IPS-15b (cell line): ENCODE measurements around the gene ASAH2.
"Not testable (repeated sequence)": the region's sequence is repeated elsewhere in the genome, so short reads cannot be mapped to it uniquely, and the experiment has no call there.

ENCODE experiments used
- H3K27me3 ChIP-seq: one replicate; pipeline ENCODE4 v1.6.1; 2013; ENCODE audit warnings: low read length; ENCODE audit not compliant: control insufficient read depth, insufficient read depth
- H3K36me3 ChIP-seq: one replicate; pipeline ENCODE4 v1.6.1; 2013; ENCODE audit warnings: low read length; ENCODE audit not compliant: control insufficient read depth, insufficient read depth
- H3K4me1 ChIP-seq: one replicate; pipeline ENCODE4 v1.6.1; 2013; ENCODE audit warnings: mild to moderate bottlenecking, low read length; ENCODE audit not compliant: control insufficient read depth, insufficient read depth
- H3K4me3 ChIP-seq: one replicate; pipeline ENCODE4 v1.5.1; 2013; ENCODE audit warnings: low read depth, low read length
- H3K9ac ChIP-seq: one replicate; pipeline ENCODE4 v1.6.1; 2013; ENCODE audit warnings: low read depth, mild to moderate bottlenecking, low read length
- H3K9me3 ChIP-seq: one replicate; pipeline ENCODE4 v1.6.1; 2013; ENCODE audit warnings: mild to moderate bottlenecking, low read length; ENCODE audit not compliant: control insufficient read depth, insufficient read depth

The ASAH2 gene

DNA sequence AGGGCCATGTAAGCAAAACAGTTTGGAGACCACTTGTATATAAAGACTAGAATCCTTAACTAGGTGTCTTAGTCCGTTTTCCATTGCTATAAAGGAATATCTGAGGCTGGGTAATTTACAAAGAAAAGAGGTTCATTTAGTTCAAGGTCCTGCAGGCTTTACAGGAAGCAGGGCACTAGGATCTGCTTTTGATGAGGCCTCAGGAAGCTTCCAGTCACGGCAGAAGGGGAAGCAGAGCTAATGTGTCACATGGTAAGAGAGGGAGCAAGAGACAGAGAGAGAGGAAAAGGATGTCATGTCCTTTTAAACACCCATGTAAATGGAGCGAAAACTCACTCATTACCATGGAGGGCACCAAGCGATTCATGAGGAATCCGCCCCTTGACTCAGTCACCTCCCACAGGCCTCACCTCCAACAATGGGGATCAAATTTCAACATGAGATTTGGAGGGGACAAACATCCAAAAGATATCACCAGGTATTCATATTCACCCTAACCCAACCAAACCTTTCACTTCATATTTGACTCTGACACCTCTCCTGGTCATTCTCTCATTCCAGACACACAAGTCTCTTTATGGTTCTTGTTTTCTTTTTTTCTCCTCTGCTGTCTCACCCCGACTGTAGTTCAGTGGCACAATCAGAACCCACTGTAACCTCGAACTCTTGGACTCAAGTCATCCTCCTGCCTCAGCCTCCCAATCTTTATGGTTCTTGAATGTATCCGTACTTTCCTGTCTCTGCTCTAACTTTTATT, 30.1 kb upstream of the ASAH2 start:
- no peaks in the 10 kb centered on the region for H3K36me3 ChIP-seq
- H3K27me3 ChIP-seq, result no peaks in the 10 kb centered on the region
- no peak overlapping the region for H3K4me3 ChIP-seq
- no peaks in the 10 kb centered on the region for H3K4me1 ChIP-seq
- no peaks in the 10 kb centered on the region for H3K9me3 ChIP-seq
- no peak overlapping the region for H3K9ac ChIP-seq

DNA sequence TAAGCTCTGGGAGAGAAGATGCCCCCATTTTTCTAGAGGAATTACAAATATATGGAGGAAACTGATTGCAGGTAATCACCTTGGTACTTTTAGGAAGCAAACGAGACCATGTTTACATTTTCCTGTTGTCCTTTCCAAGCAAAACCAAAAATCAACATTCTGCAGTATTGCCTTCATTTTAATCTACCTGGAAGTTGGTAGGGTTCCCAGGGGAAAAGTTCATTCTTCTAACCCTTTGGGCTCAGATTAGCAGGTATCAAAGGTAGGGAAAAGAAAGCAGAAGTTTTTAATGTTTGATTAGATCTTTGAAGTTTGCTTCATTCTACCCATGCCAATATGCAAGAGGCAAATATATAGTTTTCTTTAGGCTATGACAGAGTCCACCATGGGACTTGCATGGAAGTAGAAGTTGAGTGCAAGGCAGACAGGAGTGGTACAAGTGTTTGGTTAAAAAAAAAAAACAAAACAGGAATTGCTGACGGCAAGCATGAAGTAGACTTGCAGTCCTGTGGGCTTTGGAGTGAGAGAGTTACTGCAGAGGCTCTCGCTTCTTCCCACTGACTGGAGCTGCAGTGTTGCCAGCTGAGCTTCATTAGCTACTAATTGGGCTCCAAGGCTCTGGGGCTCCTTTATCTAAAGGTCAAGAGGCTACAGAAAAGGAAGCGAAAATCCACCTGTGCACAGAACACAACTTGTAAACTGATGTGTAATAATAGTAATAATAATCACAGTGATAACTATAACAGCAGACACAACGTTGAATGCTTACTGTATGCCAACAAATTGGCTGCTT, 28.9 kb upstream of the ASAH2 start:
- no peaks in the 10 kb centered on the region for H3K4me1 ChIP-seq
- H3K4me3 ChIP-seq, result no peak overlapping the region
- no peak overlapping the region for H3K9ac ChIP-seq
- H3K27me3 ChIP-seq, result no peaks in the 10 kb centered on the region
- H3K36me3 ChIP-seq, result no peaks in the 10 kb centered on the region
- no peaks in the 10 kb centered on the region for H3K9me3 ChIP-seq

DNA sequence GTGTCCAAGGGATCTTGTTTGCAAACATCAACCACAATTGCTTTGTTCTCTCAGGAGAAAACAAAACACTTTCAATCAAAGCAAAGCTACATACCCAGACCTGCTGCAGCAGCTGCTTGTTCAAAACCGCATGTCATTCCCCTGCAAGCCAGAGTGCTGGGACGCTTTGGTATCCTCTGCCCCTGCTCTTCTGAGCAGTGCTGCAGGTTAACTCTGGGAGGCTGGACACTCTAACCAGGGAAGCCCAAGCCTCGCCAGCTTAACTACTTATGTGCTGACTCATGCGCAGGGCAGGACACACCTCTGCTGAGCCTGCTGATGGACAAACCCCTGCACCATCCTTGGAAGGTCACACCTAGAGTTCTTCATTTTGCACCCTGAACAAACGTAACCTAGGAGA, 28.2 kb upstream of the ASAH2 start:
- Histone ChIP-seq H3K36me3 (no peaks in the 10 kb centered on the region), H3K9ac (no peak overlapping the region), H3K27me3 (no peaks in the 10 kb centered on the region), H3K4me3 (no peak overlapping the region), H3K9me3 (no peaks in the 10 kb centered on the region), H3K4me1 (no peaks in the 10 kb centered on the region)

DNA sequence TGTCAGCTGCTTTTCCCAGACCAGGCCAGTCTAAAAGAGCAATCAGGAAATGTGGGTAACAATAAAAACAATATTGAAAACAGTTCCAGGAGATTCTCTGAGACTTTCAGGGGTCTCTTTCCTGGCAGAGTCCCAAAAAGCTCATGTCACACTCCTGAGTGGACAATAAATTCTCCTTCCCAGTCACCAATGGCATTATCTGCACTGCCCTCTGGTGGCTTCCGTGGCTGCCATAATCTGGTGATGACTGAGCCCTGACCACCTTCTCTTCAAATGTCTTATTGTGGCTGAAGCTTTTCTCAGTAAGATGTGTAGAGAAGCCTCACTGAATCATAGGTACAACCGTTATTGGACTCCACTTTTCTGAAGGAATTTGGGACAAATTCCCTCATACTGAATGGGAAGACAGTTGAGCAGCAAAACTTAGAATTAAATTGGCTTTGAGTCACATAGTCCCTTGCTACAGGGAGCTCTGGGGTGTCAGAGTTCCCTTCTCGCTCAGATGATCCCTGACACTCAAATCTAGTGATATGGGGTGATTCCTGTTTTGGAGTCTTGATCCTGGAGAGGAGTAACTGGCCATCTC, 24.4 kb upstream of the ASAH2 start:
- no peaks in the 10 kb centered on the region for H3K4me1 ChIP-seq
- no peak overlapping the region for H3K4me3 ChIP-seq
- H3K9ac ChIP-seq, result no peak overlapping the region
- H3K9me3 ChIP-seq, result no peaks in the 10 kb centered on the region
- no peaks in the 10 kb centered on the region for H3K27me3 ChIP-seq
- H3K36me3 ChIP-seq, result no peaks in the 10 kb centered on the region

DNA sequence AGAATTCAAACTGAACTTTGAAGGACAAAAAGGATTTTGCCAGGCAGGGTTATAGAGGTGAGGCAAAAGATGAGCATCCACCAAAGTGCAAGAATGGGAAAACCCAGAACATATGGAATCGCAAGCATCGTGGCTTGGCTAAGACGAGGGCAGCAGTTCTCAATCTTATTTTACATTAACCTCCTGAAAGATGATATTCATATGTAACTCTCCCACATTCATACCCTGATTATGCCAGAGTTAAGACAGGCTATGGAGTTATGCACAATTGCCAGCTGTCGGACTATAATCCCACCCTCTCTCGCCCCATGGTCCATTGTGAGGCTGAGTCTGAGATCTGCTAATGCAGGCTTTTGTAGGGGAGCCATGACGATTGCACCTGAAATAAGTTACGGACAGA, 21.2 kb upstream of the ASAH2 start:
- Histone ChIP-seq H3K4me3 (no peak overlapping the region), H3K4me1 (no peaks in the 10 kb centered on the region), H3K36me3 (no peaks in the 10 kb centered on the region), H3K9ac (no peak overlapping the region), H3K9me3 (no peaks in the 10 kb centered on the region), H3K27me3 (no peaks in the 10 kb centered on the region)

DNA sequence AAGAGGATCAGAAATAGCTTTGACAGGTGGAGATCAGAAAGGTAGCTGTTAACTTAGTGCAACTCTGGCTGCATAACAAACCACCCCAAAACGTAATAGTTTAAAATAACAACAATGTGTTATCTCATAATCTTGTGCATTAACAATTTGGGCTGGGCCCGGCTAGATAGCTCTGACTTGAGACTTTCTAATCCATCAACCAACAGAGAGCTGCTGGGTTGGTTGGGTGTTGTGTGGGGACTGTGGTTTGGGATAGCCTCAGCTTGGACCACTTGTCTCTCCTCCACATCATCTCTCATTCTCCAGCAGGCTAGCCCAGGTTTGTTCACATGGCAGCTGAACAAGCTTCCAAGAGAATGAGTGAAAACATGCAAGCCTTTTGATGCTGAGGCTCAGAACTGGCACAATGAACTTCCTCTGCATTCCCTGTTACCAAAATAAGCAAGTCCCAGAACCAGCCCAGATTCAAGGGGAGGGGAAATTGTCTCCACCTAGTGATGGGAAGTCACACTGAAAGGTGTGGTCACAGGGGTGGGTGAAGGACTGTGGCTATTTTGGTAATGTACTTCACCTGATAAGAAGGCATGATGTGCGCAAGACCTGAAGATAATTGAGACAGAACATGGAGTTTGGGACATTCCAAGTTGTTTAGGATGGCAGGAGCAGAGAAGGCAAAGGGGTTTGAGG, 20.4 kb upstream of the ASAH2 start:
- Histone ChIP-seq H3K27me3 (no peaks in the 10 kb centered on the region), H3K4me1 (no peaks in the 10 kb centered on the region), H3K9me3 (no peaks in the 10 kb centered on the region), H3K9ac (no peak overlapping the region), H3K4me3 (no peak overlapping the region), H3K36me3 (no peaks in the 10 kb centered on the region)

DNA sequence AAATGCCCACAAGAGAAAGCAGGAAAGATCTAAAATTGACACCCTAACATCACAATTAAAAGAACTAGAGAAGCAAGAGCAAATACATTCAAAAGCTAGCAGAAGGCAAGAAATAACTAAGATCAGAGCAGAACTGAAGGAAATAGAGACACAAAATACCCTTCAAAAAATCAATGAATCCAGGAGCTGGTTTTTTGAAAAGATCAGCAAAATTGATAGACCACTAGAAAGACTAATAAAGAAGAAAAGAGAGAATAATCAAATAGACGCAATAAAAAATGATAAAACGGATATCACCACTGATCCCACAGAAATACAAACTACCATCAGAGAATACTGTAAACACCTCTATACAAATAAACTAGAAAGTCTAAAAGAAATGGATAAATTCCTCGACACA, 16.6 kb upstream of the ASAH2 start:
- not testable (repeated sequence) for H3K36me3 ChIP-seq, H3K9ac ChIP-seq, H3K4me1 ChIP-seq, H3K4me3 ChIP-seq, H3K9me3 ChIP-seq, H3K27me3 ChIP-seq

DNA sequence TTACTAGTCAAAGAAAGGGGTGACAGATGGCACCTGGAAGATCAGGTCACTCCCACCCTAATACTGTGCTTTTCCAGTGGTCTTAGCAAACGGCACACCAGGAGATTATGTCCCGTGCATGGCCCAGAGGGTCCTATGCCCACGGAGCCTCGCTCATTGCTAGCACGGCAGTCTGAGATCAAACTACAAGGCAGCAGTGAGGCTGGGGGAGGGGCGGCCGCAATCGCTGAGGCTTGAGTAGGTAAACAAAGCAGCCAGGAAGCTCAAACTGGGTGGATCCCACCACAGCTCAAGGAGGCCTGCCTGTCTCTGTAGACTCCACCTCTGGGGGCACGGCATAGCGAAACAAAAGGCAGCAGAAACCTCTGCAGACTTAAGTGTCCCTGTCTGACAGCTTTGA, 11.3 kb upstream of the ASAH2 start:
- H3K9ac ChIP-seq, H3K4me1 ChIP-seq, H3K27me3 ChIP-seq, H3K4me3 ChIP-seq, H3K9me3 ChIP-seq, H3K36me3 ChIP-seq: not testable (repeated sequence)

DNA sequence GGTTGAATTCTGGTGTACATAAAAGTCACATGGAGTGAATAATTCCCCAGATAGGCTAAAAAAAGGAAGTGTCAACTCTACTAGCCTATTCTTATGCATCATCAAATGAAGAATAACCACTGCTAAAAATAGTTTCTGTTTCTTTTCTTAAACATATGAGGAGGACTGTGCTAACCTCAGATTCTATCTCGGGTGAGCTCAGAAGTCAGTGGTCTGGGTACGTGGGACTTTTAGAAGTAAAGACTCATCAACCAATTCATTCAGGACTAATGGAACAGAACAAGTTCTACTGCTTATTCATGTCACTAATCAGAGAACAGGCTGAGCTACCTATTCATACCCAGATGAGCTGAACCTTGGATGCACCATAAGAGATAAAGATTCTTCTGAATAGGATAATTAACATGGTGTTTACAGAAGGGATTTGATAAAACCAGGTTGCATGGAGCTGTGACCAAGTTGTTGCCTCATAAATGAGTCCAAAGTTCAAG, 9.5 kb upstream of the ASAH2 start:
- H3K27me3 ChIP-seq, result no peaks in the 10 kb centered on the region
- H3K9me3 ChIP-seq, result no peaks in the 10 kb centered on the region
- no peaks in the 10 kb centered on the region for H3K36me3 ChIP-seq
- no peaks in the 10 kb centered on the region for H3K4me1 ChIP-seq
- no peak overlapping the region for H3K9ac ChIP-seq
- H3K4me3 ChIP-seq, result no peak overlapping the region

DNA sequence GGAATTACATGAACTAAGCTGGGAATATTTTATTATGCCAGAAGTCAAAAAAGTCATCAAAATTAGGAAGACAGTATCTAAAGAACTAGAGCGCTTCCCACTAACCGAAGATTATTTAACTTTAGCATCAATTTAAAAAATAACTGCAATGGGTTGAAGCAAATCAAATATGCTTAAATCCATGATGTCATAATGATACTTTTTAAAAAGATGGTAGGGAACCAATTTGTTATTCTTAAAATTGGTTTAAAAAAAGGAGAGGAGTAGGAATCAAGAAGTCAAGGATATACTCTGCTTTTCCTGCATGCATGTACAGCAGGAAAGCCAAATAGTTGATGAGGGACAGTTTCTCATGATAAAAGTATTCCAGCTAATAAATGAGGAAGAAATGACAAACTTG, 3.2 kb upstream of the ASAH2 start:
- Histone ChIP-seq H3K4me1 (no peaks in the 10 kb centered on the region), H3K36me3 (no peaks in the 10 kb centered on the region), H3K27me3 (no peaks in the 10 kb centered on the region), H3K9ac (no peak overlapping the region), H3K9me3 (no peaks in the 10 kb centered on the region), H3K4me3 (no peak overlapping the region)

DNA sequence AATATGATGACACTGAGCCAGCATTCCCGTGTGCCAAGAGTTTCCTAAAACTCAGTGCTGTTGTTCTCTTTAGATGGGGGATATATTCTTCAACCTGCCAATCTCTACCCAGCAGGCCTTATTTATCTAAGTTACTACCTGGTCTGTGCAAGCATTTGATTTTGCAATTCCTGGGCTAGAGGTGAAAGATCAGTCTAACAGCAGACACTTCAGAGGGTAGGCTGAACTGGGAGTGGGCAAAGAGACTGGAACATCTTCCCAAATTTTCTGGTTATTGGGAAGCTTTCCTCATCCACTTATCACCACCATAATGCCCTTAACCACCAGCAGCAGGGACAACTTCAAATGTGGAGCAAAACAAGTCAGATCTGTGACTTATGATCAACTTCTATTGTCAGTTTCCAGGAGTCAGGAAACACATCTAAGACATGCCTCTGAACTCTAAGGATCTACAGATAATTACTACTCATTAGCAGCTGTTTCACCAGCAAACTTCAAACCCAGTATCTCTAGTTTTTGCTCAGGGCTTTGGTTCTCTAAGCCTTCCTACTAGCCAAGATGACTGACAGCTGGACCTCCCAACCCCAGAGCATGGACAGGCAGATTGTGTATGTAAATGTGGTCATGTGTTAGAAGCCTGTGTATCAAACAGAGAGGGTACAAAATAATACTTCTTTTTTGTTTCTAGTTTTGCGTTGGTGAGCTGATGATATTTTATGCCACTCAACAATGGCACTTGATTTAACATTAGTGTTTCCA, 1.0 kb downstream of the ASAH2 start:
- Histone ChIP-seq H3K4me3 (no peak overlapping the region), H3K4me1 (no peaks in the 10 kb centered on the region), H3K9me3 (no peaks in the 10 kb centered on the region), H3K36me3 (no peaks in the 10 kb centered on the region), H3K9ac (no peak overlapping the region), H3K27me3 (no peaks in the 10 kb centered on the region)
